ENCODE measurements around the gene WDR19. TPM values are rescaled to one million over a fixed set of nuclear protein-coding genes. Genes with fewer than 3 reads are reported as not detected.

The WDR19 gene
- total RNA-seq, 1 experiment from 2014 or later = 33.2 TPM

- Histone ChIP-seq H2AFZ (no peak overlapping the region), H3K36me3 (ENCODE audit: low read depth) (no peaks in the 10 kb centered on the region), H3K4me2 (no peak overlapping the region), H3K9me3 (ENCODE audit: insufficient read depth, low read depth) (no peaks in the 10 kb centered on the region), H3F3A (ENCODE audit: insufficient read depth, low read depth) (no peaks in the 10 kb centered on the region), H4K20me1 (ENCODE audit: insufficient read depth) (no peaks in the 10 kb centered on the region), H3K27ac (no peak overlapping the region), H3K4me1 (replicated peaks; ENCODE audit: insufficient read depth) (peaks cover 6% of the 10 kb centered on the region), H3K79me2 (ENCODE audit: low read depth) (no peaks in the 10 kb centered on the region), H3K9me2 (ENCODE audit: insufficient read depth) (no peaks in the 10 kb centered on the region), H3K4me3 (no peak overlapping the region), H3K27me3 (ENCODE audit: insufficient read depth, low read depth) (no peaks in the 10 kb centered on the region)
- intact Hi-C loops (cut with micrococcal nuclease; ENCODE audit: unreplicated experiment) = loop anchor here (10.0 kb wide), 1 partner anchor 829 kb away; the partner anchor contains the start of gene PDS5A
- ChIA-PET POLR2A (ENCODE audit: unreplicated experiment) (interaction anchor here (0.8 kb wide), 1 partner anchor 381 kb away, joined by 6 read pairs; the partner anchor contains the start of gene UGDH), CTCF (no interaction called here)
- BruUV-seq (replicated peaks) = no TSS peak
- no peak for DNase-seq
- TF ChIP-seq, protein P1, sequence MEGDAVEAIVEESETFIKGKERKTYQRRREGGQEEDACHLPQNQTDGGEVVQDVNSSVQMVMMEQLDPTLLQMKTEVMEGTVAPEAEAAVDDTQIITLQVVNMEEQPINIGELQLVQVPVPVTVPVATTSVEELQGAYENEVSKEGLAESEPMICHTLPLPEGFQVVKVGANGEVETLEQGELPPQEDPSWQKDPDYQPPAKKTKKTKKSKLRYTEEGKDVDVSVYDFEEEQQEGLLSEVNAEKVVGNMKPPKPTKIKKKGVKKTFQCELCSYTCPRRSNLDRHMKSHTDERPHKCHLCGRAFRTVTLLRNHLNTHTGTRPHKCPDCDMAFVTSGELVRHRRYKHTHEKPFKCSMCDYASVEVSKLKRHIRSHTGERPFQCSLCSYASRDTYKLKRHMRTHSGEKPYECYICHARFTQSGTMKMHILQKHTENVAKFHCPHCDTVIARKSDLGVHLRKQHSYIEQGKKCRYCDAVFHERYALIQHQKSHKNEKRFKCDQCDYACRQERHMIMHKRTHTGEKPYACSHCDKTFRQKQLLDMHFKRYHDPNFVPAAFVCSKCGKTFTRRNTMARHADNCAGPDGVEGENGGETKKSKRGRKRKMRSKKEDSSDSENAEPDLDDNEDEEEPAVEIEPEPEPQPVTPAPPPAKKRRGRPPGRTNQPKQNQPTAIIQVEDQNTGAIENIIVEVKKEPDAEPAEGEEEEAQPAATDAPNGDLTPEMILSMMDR (conservative IDR thresholded peaks at IDR 0.05) = no peak
- no peak for TF ChIP-seq EZH2 (IDR thresholded peaks at IDR 0.05; ENCODE audit: low read depth)
Observed at GRCh38 chr4:39146211-39146610, 36.1 kb upstream of the WDR19 start.

DNA sequence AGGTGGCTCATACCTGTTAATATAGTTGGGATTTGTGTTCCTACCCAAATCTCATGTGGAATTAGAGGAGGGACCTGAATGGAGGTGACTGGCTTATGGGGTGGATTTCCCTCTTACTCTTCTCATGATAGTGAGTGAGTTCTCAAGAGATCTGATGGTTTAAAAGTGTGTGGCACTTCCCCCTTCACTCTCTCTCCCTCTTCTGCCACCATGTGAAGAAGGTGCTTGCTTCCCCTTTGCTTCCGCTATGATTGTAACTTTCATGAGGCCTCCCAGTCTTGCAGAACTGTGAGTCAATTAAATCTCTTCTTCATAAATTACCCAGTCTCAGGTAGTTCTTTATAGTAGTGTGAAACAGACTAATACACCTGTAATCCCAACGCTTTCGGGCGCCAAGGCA, 28.3 kb upstream of the WDR19 start:
- Histone ChIP-seq H3F3A (ENCODE audit: insufficient read depth, low read depth) (no peaks in the 10 kb centered on the region), H3K27me3 (ENCODE audit: insufficient read depth, low read depth) (no peaks in the 10 kb centered on the region), H3K36me3 (ENCODE audit: low read depth) (no peaks in the 10 kb centered on the region), H3K9me2 (ENCODE audit: insufficient read depth) (peaks cover 3% of the 10 kb centered on the region; the same call in 1 of the 2 replicates), H3K4me2 (no peak overlapping the region), H4K20me1 (ENCODE audit: insufficient read depth) (no peaks in the 10 kb centered on the region), H2AFZ (no peak overlapping the region), H3K79me2 (ENCODE audit: low read depth) (no peaks in the 10 kb centered on the region), H3K4me3 (no peak overlapping the region), H3K9me3 (ENCODE audit: insufficient read depth, low read depth) (no peaks in the 10 kb centered on the region), H3K27ac (no peak overlapping the region), H3K4me1 (replicated peaks; ENCODE audit: insufficient read depth) (peaks cover 9% of the 10 kb centered on the region)
- CTCF ChIA-PET = no interaction called here
- BruUV-seq (replicated peaks) = no TSS peak
- intact Hi-C loops (cut with micrococcal nuclease; ENCODE audit: unreplicated experiment) = no loop called here
- TF ChIP-seq, protein P1 (conservative IDR thresholded peaks at IDR 0.05) = no peak
- no peak for TF ChIP-seq EZH2 (IDR thresholded peaks at IDR 0.05; ENCODE audit: low read depth)
- POLR2A ChIA-PET (ENCODE audit: unreplicated experiment) = no interaction called here
- no peak for DNase-seq

- no peak overlapping the region for H3K27ac ChIP-seq
- H3K9me3 ChIP-seq (ENCODE audit: insufficient read depth, low read depth) = no peaks in the 10 kb centered on the region
- H2AFZ ChIP-seq = no peak overlapping the region
- DNase-seq = no peak
- TF ChIP-seq EZH2 (IDR thresholded peaks at IDR 0.05; ENCODE audit: low read depth) = no peak
- TF ChIP-seq, protein P1 (conservative IDR thresholded peaks at IDR 0.05) = no peak
- no peak overlapping the region for H3K4me3 ChIP-seq
- peaks cover 3% of the 10 kb centered on the region; the same call in 1 of the 2 replicates for H3K9me2 ChIP-seq (ENCODE audit: insufficient read depth)
- no peaks in the 10 kb centered on the region for H3K4me1 ChIP-seq (replicated peaks; ENCODE audit: insufficient read depth)
- ChIA-PET CTCF (no interaction called here), POLR2A (ENCODE audit: unreplicated experiment) (interaction anchor here (0.5 kb wide), 1 partner anchor 253 kb away, joined by 3 read pairs; no protein-coding TSS in a partner anchor)
- BruUV-seq (replicated peaks) = no TSS peak
- H3K79me2 ChIP-seq (ENCODE audit: low read depth) = no peaks in the 10 kb centered on the region
- no peaks in the 10 kb centered on the region for H4K20me1 ChIP-seq (ENCODE audit: insufficient read depth)
- H3K36me3 ChIP-seq (ENCODE audit: low read depth) = no peaks in the 10 kb centered on the region
- H3K4me2 ChIP-seq = no peak overlapping the region
- intact Hi-C loops (cut with micrococcal nuclease; ENCODE audit: unreplicated experiment) = no loop called here
- no peaks in the 10 kb centered on the region for H3F3A ChIP-seq (ENCODE audit: insufficient read depth, low read depth)
- no peaks in the 10 kb centered on the region for H3K27me3 ChIP-seq (ENCODE audit: insufficient read depth, low read depth)
Observed at GRCh38 chr4:39157520-39157919, 24.8 kb upstream of the WDR19 start.

All from PC-9 (cell line).